Posterior cingulate gyrus (tissue), 11 donors: ENCODE measurements around the gene LHFPL3.

Experiments used
- DNase-seq, 10 donors: peaks; one replicate each; pipeline versions ENCODE4 v3.0.0 to v3.0.0-alpha.2; 2020 to 2021; ENCODE audit warnings: mixed read lengths in 3 of 10
- intact Hi-C: fragments of 100-400 bp; cut with DNase I; formaldehyde crosslinking; loops from one replicate; pipeline ENCODE4 v1.15.1; 2023

The LHFPL3 gene

DNA sequence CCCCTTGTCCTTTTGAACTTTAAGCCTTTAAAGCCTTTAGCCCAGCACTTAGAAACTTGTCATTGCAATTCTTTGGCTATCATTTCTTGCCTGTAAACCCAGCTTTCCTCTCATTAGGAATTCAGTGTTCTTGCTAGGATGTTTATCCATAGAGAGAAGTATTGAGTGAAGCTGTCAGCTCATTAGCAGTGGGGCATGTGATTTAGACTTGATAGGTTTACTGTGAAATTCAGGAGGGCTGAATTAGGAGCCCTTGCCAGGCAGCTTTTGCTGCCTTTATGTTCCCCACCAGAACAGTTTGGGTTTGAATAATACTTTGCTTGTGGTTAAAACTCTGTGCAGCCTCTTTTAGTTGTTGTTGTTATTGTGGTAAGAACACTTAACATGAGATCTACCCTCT is 39.5 kb downstream of the LHFPL3 start:
- intact Hi-C loops, result no loop called here
- no peak for DNase-seq

DNA sequence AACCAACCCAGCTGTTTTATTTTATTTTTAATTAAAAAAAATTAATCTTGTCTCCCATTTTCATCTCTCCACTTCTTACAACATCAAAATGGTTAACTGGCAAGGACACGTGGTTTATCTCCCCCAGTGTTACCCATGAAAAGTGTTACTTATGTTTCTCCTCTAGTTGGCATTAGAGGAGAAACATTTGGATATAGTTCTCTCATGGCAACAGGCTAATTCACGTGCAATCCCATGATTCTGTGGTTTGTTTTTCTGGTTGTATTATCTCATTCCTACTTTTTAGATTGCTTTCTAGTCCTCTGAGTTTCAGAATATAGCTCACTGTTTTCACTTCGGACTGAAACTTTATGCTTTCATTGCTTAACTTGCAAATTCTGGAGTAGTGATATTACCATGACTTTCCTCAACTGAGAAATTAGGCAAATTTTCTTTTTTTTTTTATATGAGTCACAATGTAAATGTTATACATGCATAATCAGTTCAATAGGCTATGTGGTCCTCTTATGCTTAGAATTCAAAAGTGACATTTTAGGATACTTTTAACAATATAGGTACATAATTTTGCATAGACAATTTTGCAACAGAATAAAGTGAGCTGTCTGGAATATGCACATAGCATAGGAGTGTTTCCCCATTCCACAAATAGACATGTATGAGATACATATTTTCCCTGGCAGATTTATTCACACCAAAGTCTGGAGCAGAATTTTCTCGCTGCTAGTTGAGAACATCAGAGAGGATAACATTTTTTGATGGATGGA is 43.0 kb downstream of the LHFPL3 start:
- intact Hi-C loops, result no loop called here

DNA sequence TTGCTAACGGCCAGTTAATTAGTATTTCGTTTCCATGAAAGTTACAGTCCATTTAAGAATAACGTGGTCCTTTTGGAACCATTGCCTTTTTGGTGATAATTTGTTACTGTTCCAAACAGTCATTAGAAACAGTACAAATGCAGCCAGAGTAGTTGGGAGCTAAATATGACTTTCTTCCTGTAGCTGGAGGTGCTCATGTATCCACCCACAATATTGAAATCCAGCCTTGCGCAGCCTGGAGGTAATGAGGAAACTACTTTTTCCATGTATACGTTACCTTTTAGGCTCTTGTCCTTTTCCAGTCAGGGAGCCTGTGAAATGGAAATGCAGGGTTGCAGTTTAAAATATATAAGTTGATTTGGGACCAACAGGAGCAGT is 43.6 kb downstream of the LHFPL3 start:
- DNase-seq, result no peak
- intact Hi-C loops, result no loop called here

More for the DNA sequence above, 43.0 kb downstream of the LHFPL3 start:
- no peak for DNase-seq

DNA sequence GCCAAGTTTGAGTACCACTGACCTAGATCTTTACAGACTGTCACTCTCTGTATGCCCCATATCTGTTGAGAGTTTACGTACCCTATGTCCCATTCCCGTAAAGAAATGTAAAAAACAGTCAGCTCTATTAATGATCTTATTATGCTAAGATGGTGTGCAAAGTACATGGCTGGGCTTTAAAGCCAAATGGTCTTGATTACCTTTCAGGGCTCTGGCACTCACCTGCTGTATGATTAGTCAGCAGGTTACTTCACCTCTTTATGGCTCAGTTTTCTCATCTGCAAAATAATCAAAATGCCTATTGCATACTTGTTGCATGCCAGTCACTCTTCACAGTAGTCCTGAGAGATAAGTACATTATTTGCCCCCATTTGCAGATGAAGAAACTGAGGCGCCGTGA is 54.2 kb downstream of the LHFPL3 start:
- intact Hi-C loops, result no loop called here
- no peak for DNase-seq

DNA sequence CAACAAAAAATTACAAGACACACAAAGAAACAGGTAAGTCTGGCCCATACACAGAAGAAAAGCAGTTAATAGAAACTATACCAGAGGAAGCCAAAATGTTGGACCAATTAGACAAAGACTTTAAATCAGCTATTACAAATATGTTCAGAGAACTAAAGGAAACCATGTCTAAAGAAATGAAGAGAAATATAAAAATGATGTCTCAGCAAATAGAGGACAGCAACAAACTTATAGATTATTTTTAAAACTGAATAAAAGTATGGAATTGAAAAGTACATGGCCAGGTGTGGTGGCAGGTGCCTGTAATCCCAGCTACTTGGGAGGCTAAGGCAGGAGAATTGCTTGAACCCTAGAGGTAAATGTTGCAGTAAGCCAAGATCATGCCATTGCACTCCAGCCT is 58.5 kb downstream of the LHFPL3 start:
- intact Hi-C loops, result no loop called here
- DNase-seq, result no peak

DNA sequence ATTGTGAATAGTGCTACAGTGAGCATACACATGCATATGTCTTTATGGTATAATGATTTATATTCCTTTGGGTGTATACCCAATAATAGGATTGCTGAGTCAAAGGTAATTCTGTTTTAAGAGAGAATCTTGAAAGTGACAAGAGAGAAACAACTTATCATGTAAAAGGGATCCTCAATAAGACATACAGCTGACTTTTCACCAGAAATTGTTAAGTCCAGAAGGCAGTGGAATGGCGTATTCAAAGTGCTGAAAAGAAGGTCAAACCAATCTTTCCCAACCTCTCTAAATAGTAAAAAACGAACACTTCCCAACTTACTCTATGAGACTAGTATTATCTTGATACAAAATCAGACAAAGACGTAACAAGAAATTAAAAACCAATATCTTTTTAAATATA is 59.8 kb downstream of the LHFPL3 start:
- no peak for DNase-seq
- intact Hi-C loops, result no loop called here

DNA sequence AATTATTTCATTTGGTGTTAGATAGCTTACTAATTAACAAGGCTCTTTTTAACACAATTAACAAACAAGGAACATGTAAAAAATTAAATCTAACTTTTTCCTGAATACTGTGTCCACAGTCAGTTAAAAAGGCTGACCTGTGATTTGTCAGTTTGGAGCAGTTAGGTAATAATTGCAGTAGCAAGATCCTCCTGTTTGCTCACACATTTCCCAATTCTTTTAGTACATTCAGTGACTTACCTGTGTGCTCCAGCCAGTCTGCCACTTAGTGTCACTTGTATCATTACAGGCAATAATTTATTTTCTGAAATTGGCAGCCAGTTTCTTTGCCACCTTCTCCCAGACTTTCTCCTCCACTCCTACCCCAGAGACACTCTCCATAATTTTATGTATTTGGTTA is 66.8 kb downstream of the LHFPL3 start:
- intact Hi-C loops, result no loop called here
- DNase-seq, result no peak

DNA sequence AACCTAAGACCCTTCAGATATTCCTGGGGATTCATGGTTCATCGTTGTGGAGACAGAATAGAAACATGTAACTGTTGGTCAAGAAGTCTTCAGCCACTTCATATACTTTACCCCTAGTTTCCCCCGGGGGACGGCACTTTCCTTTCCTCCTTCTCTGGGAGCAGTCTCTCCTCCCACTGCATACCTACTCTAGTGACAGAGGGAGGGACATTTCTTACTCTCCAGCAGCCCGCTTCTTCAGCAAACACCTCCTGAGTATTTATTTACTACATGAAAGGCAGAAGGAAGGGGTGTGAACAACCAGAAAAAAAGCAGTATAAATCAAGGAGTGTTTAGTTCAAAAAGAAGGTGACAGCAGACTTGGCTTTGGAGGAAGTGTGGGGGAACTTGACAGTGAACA is 69.0 kb downstream of the LHFPL3 start:
- intact Hi-C loops, result no loop called here
- no peak for DNase-seq

DNA sequence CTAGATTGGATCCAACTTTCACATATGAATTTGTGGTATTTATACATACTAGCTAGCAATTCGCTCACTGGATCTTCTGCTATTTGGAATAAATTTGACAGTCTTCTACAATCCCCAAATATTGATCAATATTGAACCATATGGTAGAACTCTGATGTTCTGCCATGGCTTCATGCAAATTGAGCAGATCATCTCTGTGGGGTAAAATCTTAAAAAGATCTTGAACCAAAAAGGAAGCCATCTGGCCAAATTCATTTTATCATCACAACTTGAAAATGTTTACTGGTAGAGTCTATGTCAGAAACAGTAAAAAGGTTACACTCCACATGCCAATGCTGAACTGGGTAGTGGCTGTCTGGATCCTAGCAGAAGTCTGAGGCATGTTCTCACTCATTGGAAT is 80.0 kb downstream of the LHFPL3 start:
- DNase-seq, result no peak
- intact Hi-C loops, result no loop called here

DNA sequence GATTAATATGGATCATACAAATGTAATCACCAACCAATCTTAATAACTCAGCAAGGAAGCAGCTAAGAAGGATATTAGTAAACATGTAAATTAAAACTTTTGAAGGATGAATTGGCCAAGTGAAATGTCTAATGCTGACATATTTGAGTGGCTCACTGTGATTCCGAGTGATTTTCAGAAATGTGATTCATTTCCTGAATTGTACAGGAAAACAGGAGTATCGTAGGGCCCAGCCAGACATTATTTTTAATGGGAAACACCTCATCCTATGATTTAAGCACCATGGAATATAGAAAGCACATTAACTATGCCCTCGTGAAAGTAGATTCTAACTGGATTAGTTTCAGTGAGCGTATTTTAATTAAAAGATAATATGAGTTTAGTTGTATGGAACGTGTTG is 82.3 kb downstream of the LHFPL3 start:
- DNase-seq, result no peak
- intact Hi-C loops, result no loop called here

DNA sequence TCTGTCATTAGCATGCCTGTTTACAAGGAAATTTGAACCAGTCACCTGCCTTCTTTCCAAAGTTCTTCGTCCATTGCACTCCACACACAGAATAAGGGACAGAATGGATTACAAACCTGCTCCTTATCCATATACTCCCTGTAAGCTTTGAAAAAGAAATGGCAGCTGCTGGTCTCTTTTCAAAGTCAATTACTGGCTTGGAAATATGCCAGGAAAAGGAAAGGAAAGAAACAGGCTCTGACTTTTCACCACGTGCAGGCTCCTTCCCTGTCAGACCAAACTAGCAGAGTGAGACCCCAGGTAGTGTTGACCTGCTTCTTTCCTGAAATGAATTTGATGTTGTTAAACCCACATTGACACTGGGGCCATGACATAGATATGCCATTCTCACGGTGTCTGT is 84.5 kb downstream of the LHFPL3 start:
- DNase-seq, result no peak
- intact Hi-C loops, result no loop called here

DNA sequence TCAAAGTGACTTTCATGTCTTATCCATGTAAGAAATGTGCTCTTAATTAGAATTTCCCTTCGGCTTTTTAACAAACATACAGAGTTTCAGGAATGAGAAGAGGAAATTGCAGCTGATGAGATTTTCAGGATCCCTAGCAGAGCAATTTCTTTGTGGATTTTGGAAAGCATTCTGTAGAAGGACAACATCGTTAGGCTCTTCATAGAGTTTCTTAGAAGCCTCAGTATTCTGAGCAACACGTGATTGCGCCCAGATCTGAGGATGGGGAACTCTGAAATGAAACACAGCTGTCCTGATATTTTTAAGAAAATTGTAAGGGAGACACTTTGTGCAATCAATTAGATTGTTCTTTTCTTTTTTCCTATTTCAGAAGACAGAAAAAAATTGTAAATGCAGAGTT is 85.8 kb downstream of the LHFPL3 start:
- no peak for DNase-seq
- intact Hi-C loops, result no loop called here

DNA sequence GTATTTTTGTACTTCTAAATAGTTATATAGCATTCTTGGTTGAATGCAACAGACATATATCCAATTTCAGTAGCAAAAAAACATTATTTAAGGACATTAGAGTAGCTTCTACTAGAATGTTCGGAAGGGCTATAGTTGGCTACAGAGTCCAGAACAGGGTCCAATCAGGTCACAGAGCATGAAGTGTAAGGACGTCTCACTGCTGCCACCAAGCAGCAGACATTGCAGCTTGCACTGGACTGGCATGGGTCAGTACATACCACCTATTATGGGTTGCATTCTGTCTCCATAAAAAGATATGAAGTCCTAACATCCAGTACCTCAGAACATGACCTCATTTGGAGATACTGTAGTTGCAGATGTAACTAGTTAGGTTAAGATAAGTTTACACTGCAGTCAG is 87.3 kb downstream of the LHFPL3 start:
- peak in 1 of 10 donors; percentile 14 for DNase-seq
- intact Hi-C loops, result no loop called here

DNA sequence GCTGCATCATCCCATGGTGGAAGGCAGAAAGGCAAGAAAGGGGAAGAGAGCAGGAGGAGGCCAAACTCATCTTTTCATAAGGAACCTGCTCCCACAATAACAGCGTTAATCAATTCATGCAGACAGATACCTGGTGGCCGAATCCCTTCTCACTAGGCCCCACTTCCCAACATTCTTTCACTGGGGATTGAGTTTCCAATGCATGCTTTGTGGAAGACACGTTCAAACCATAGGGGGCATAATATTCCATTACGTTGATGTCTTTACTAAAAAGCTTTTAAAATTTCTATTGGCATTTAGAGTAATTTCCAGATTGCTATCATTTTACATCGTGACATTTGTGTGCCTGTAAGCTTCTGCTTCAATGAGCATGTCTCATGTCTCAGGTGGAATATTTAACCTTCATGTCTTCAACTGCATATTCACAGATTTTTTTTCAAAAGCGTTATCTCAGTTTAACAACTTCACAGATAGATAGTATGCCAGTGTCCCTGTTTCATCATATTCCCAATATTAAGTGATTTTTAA is 88.5 kb downstream of the LHFPL3 start:
- no peak for DNase-seq
- intact Hi-C loops, result no loop called here

DNA sequence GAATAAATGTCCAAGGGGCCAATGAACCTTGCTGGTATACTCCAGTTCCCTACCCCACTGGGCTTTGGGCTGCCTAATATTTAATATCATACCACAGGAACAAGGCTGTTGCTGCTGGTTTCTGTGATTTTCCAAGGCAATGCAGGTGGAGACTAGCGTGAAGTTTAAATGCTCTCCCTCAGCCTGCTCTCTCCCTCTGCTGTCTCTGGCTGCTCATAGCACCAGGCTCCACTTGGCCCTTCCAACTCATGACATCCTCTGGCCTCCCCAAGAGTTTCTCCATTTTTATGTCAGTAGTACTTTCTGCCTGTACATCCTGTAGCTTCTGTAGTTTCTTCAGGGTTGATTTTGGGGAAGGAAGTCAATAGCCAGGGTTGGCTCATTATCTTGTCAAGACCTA is 103.5 kb downstream of the LHFPL3 start:
- DNase-seq, result no peak
- intact Hi-C loops, result no loop called here

DNA sequence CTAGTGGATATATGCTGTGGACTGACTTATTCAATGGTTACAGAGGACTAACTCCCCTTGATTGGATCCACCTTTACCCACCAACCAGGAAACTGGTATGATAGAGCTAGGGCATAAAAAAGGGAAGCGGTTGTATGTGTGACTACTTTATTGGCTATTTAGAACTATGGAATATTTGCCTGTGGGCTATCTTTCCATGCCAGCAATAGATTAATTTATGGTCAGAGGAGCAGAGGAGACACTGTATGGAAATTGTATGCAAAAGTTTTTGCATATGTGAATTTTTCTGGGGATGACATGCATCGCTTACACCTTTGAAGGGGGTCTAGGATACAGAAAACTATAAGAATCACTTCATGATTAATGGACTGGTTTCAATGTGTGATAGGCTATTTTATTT is 105.7 kb downstream of the LHFPL3 start:
- DNase-seq, result no peak
- intact Hi-C loops, result no loop called here

DNA sequence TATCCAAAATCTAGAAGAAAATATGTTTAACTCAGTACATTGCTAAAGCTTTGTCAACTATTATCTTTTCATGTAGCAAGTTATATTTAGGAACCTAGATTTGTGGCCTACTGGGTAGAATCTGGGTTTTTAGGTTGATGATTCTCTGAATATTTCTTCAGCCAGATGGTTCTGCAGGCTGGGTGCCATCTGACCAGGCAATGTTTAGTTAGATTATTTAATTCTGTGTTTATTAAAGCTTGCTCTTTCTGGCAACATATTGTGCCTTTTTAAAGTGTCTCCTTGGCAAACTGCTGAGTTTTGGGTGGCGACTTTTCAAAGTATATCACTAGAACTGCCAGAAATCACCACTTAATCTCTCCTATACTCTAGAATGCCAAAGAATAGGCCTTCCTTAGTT is 114.1 kb downstream of the LHFPL3 start:
- intact Hi-C loops, result loop anchor here (5.0 kb wide), 1 partner anchor 85 kb away; no protein-coding TSS in a partner anchor
- DNase-seq, result peak in 2 of 10 donors; percentile 14 to 23

DNA sequence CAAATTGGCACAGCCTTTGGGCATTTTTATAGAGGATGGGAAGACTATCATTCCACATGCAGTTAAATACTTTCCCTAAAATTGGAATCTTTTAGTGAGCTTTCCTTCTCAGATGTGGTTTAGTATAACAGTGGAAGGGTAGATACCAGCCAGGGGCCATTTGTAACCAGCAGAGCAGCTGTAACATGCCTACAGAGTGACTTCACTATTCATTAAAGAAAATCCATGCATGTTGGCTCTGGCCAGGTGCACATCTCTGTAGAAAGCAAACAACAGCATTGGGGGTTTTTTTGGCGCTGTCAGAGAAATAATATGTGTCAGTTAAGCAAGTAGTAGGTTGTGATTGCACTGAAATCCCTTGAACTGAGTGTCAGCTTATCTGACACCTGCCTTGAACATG is 115.6 kb downstream of the LHFPL3 start:
- DNase-seq, result no peak
- intact Hi-C loops, result loop anchor here (5.0 kb wide), 1 partner anchor 83 kb away; no protein-coding TSS in a partner anchor

DNA sequence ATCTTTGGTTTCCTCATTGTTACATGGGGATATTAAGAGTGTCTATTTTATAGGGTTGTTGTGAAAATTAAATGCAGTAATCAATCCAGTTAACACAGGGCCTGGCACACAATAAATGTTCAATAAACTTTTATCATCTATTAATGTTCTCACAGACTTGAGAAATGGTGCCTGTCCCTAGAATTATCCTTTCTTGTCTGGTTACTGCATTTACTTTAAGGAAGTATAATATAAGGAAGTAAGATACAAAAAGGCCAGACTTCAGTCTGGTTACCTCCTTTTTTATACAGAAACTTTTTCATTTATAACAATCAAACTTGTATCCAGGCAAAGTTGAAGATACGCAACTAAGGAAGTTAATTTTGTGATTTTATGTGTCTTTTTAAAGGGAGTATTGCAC is 117.0 kb downstream of the LHFPL3 start:
- intact Hi-C loops, result no loop called here
- DNase-seq, result no peak

DNA sequence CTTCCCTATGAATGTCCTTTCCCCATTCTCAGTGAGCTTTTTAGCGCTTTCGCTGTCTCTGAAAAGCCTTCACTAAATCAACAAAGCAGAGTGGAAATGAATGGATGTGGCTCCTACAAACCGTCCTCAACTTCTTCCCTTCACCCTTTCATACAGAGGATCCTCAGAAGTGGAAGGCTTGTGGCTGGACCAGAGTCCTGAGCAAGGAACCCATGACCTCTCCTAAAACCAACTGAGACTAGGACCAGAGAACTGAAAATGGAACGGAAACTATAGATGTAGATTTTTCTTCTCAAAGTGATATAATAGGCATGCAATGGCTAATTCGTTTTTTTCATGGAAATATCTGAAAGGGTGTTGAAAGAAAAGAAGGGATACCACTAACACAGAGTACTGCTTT is 122.5 kb downstream of the LHFPL3 start:
- DNase-seq, result no peak
- intact Hi-C loops, result no loop called here

DNA sequence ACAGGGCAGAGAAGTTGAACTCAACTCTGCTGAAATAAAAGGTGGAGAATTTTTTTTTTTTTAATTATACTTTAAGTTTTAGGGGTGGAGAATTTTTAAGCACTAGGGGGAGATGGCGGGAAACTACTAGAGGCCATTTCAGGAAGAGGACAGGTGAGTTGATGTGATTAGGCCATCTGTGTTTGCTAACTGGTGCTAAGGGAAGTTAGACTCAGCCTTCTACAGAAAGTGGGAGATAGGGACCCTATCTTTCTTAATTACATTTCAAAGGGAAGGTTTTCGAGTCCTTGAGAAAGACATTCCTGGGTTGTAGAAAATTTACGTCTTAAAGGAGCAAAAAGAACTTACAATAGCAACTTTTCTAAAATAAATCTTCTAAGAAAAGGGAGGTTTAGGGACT is 124.8 kb downstream of the LHFPL3 start:
- DNase-seq, result no peak
- intact Hi-C loops, result no loop called here

DNA sequence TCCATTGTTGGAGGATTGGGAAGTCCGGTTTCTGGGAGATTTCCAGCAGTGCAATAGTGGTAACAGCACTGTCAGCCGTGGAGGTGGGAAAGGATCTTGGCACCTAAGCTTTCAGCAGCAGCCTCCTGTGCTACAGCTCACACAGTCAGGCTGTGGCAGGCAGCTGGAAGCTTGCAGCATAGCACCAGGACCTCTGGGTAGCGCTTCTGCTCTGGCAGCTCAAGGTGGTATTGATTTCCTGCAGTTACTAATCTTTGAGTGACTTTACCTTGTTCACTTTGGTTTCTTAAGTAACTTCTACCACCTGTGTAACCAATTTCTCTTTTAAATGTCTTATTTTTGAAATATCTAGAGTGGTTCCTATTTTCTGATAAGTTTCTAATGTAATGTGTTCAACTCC is 130.5 kb downstream of the LHFPL3 start:
- DNase-seq, result no peak
- intact Hi-C loops, result no loop called here
